Thoracic aorta (tissue), 2 donors: Measurements from ENCODE around the gene FAM167B. TPM values are rescaled to one million over a fixed set of nuclear protein-coding genes. Genes with fewer than 3 reads are reported as not detected.
"Not testable (repeated sequence)": the region's sequence is repeated elsewhere in the genome, so short reads cannot be mapped to it uniquely, and the experiment has no call there.

ENCODE experiments used
- ATAC-seq: fragments of 150-250 bp; one replicate; pipeline ENCODE4 v1.8.0; 2017; ENCODE audit warnings: low read depth; ENCODE audit not compliant: insufficient number of reproducible peaks, low FRiP score
- DNase-seq: peaks from one replicate; pipeline ENCODE4 v3.0.0-alpha.2; 2020; ENCODE audit warnings: low spot score
- H3K27ac ChIP-seq, 2 donors: fragments of 200-600 bp; sonication (generic); 1 replicate in 1 of 2; 2 replicates in 1 of 2; pipeline ENCODE4 v1.5.1; 2016; ENCODE audit warnings: mild to moderate bottlenecking in 2 of 2, moderate library complexity in 2 of 2
- H3K27me3 ChIP-seq: fragments of 200-600 bp; sonication (generic); replicated peaks from 2 replicates; pipeline ENCODE4 v1.6.0; 2016; ENCODE audit warnings: mild to moderate bottlenecking; ENCODE audit not compliant: insufficient read depth
- H3K36me3 ChIP-seq: fragments of 200-600 bp; sonication (generic); one replicate; pipeline ENCODE4 v1.5.1; 2016
- H3K4me1 ChIP-seq, 2 donors: fragments of 200-600 bp; sonication (generic); 1 replicate in 1 of 2; 2 replicates in 1 of 2; pipeline versions ENCODE4 v1.5.1 to v1.6.0; 2016; ENCODE audit warnings: low read depth in 2 of 2, mild to moderate bottlenecking in 1 of 2; ENCODE audit not compliant: control insufficient read depth in 1 of 2
- H3K4me3 ChIP-seq: fragments of 200-600 bp; sonication (generic); 2 replicates; pipeline ENCODE4 v1.5.1; 2016; ENCODE audit warnings: mild to moderate bottlenecking
- H3K9me3 ChIP-seq: fragments of 200-600 bp; sonication (generic); 2 replicates; pipeline ENCODE4 v1.5.1; 2016
- total RNA-seq, 2 donors: library from RNA; depleted of rRNA; stranded (reverse); fragments of >200 nt; gene quantifications; one replicate each; pipeline versions ENCODE4 v1.1.0 to v1.2.3, GENCODE V29; 2016
- TF ChIP-seq, protein P1 (sequence below): fragments of 200-600 bp; sonication (generic); IDR thresholded peaks from one replicate; pipeline ENCODE4 v1.5.1; 2019; ENCODE audit warnings: antibody characterized with exemption

The FAM167B gene
- total RNA-seq, 2 donors from 2014 or later = 0.78 to 6.1 TPM

DNA sequence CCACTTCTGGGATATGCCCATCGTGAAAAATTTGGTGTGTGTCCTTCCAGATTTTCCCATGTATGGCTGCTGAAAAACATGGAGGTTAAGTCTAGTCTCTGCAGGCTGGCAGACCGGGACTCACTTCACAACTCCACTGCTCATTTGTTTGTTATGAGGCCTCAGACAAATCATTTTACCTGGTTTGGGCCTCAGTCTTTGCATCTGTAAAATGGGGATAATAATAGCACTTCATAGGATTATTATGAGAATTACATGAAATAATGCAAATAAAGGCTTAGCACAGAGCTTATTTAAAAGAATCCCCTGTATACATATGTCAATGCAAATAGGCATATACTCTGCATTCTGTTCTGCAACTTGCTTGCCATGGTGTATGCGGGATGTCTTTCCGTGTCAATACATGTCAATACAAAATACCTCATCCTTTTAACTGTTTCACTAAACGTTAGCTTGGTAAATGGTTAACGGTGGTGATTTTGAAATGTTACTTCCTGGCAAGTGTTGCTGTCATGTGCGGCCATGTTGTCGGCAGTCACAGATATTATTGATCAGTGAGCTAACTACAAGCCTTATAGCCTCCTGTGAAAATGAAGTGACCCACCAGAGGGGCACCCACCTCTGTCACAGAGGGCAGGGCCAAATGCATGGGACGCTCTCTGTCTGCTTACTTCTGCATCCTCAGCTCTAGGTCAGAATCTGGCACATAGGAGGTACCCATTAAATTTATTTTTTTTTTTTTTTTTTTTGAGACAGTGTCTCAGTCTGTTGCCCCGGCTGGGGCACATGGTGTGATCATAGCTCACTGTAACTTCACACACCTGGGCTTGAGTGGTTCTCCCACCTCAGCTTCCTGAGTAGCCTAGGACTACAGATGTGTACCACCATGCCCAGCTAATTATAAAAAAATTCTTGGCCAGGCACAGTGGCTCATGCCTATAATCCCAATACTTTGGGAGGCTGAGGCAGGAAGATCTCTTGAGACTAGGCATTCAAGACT, 8.3 kb downstream of the FAM167B start:
- Histone ChIP-seq H3K27ac (no peak overlapping the region), H3K4me1 (no peaks in the 10 kb centered on the region), H3K36me3 (no peaks in the 10 kb centered on the region), H3K27me3 (no peaks in the 10 kb centered on the region), H3K9me3 (no peaks in the 10 kb centered on the region), H3K4me3 (no peak overlapping the region)
- TF ChIP-seq, protein P1, sequence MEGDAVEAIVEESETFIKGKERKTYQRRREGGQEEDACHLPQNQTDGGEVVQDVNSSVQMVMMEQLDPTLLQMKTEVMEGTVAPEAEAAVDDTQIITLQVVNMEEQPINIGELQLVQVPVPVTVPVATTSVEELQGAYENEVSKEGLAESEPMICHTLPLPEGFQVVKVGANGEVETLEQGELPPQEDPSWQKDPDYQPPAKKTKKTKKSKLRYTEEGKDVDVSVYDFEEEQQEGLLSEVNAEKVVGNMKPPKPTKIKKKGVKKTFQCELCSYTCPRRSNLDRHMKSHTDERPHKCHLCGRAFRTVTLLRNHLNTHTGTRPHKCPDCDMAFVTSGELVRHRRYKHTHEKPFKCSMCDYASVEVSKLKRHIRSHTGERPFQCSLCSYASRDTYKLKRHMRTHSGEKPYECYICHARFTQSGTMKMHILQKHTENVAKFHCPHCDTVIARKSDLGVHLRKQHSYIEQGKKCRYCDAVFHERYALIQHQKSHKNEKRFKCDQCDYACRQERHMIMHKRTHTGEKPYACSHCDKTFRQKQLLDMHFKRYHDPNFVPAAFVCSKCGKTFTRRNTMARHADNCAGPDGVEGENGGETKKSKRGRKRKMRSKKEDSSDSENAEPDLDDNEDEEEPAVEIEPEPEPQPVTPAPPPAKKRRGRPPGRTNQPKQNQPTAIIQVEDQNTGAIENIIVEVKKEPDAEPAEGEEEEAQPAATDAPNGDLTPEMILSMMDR = no peak
- ATAC-seq (no peak), DNase-seq (no peak)

DNA sequence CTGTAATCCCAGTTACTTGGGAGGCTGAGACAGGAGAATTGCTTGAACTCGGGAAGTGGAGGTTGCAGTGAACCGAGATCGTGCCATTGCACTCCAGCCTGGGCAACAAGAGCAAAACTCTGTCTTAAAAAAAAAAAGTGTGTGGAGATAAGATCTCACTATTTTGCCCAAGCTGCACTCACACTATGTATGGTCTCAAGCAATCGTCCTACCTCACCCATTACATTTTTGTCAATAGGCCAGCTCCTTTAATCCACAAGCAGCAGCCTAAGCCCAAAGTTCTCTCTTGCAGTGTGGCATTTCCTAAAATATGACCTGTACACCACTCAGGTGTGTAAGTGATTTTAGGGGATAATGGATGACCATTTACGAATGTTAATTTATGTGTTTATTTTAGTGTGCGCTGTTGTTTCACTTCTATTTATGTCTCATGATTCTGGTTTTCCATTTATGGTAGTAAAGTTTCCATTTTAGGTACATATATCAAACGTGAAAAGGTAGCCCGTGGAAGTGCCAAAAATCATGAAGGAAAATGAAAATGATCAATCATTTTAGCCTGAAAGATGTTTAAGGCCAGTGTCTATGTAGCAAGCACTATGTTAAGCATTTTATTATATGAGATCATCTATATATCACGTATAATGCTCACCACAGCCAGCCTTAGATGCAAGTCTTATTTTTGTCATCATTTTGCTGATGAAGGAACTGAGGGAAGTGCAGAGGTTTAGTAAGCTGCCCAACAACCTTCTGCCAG, 9.6 kb downstream of the FAM167B start:
- ATAC-seq (no peak), DNase-seq (no peak)
- Histone ChIP-seq H3K4me1 (no peaks in the 10 kb centered on the region), H3K27me3 (no peaks in the 10 kb centered on the region), H3K9me3 (no peaks in the 10 kb centered on the region), H3K27ac (no peak overlapping the region), H3K36me3 (no peaks in the 10 kb centered on the region), H3K4me3 (no peak overlapping the region)
- TF ChIP-seq, protein P1 = no peak

DNA sequence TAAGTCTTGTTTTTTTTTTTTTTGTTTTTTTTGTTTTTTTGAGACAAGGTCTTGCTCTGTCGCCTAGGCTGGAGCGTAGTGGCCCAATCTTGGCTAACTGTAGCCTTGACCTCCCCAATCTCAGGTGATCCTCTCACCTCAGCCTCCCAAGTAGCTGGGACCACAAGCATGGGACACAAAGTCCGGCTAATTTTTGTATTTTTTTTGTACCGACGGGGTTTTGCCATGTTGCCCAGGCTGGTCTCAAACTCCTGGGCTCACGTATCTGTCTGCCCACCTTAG, 10.1 kb downstream of the FAM167B start:
- Histone ChIP-seq H3K4me3 (no peak overlapping the region), H3K27me3 (no peaks in the 10 kb centered on the region), H3K27ac (no peak overlapping the region), H3K9me3 (no peaks in the 10 kb centered on the region), H3K36me3 (no peaks in the 10 kb centered on the region), H3K4me1 (no peaks in the 10 kb centered on the region)
- TF ChIP-seq, protein P1 = no peak
- ATAC-seq (no peak), DNase-seq (no peak)

DNA sequence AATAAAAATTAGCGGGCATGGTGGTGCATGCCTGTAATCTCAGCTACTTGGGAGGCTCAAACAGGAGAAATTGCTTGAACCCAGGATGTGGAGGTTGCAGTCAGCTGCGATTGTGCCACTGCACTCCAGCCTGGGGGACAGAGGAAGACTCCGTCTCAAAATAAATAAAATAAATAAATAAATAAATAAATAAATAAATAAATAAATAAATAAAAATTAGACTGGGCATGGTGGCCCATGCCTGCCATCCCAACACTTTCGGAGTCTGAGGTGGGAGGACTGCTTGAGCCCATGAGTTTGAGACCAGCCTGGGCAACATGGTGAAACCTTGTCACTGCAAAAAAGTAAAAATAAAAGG, 16.2 kb downstream of the FAM167B start:
- not testable (repeated sequence) for H3K4me1 ChIP-seq, H3K27me3 ChIP-seq, DNase-seq, H3K4me3 ChIP-seq, H3K36me3 ChIP-seq, H3K27ac ChIP-seq, H3K9me3 ChIP-seq, ATAC-seq

DNA sequence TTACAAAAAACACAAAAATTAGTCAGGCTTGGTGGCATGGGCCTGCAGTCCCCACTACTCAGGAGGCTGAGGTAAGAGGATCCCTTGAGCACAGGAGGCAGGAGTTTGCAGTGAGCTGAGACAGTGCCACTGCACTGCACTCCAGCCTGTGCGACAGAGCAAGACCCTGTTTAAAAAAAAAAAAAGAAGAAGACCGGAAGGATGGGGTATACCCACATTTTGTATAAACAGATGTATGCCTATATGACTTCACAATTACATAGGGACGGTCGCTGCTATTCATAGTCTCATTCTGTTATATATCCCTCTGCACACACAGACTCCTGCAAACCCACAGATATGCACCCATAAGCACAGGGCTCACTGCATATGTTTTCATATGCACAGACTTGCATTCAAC, 16.7 kb downstream of the FAM167B start:
- no peak overlapping the region for H3K4me3 ChIP-seq
- no peak for ATAC-seq
- TF ChIP-seq, protein P1 = no peak
- H3K27me3 ChIP-seq = no peaks in the 10 kb centered on the region
- no peaks in the 10 kb centered on the region for H3K9me3 ChIP-seq
- H3K4me1 ChIP-seq = peaks cover 0 to 5% of the 10 kb centered on the region in 2 donors
- H3K27ac ChIP-seq = no peak overlapping the region
- no peak for DNase-seq
- no peaks in the 10 kb centered on the region for H3K36me3 ChIP-seq
